GM12891 (cell line): ENCODE results near the gene PTP4A1.

Source experiments
- DNase-seq: peaks from one replicate; pipeline ENCODE4 v3.0.0; 2011; ENCODE audit warnings: low spot score; ENCODE audit not compliant: insufficient read length
- FAIRE-seq: peaks from 2 replicates; lab custom pipeline; 2011; peaks lifted over from hg19 to GRCh38; lab: Jason Lieb, UNC
- PAX5 ChIP-seq: IDR thresholded peaks from 2 replicates; pipeline ENCODE4 v1.6.1; 2011; ENCODE audit warnings: low read length, moderate library complexity, mild to moderate bottlenecking; ENCODE audit not compliant: insufficient read depth, severe bottlenecking
- POLR2A ChIP-seq: IDR thresholded peaks from 2 replicates; pipeline ENCODE4 v1.6.1; 2011; ENCODE audit warnings: low read depth, low read length, control low read depth
- POLR2AphosphoS5 ChIP-seq: IDR thresholded peaks from 2 replicates; pipeline ENCODE4 v1.6.1; 2011; ENCODE audit warnings: low read depth, low read length, control low read depth
- POU2F2 ChIP-seq: IDR thresholded peaks from 2 replicates; pipeline ENCODE4 v1.6.1; 2011; ENCODE audit warnings: low read depth, mild to moderate bottlenecking, control low read depth, low read length, moderate library complexity
- SPI1 ChIP-seq: IDR thresholded peaks from 2 replicates; pipeline ENCODE4 v1.6.1; 2011; ENCODE audit warnings: low read depth, low read length, control low read depth
- TAF1 ChIP-seq: IDR thresholded peaks from 2 replicates; pipeline ENCODE4 v1.6.1; 2011; ENCODE audit warnings: low read depth, low read length, control low read depth

The PTP4A1 gene

GRCh38 chr6:63549076-63549475, 23.2 kb upstream of the PTP4A1 start:
- DNase-seq, result no peak
- no peak for TF ChIP-seq TAF1
- TF ChIP-seq POLR2AphosphoS5, result no peak
- TF ChIP-seq POU2F2, result no peak
- no peak for TF ChIP-seq PAX5
- no peak for TF ChIP-seq SPI1
- TF ChIP-seq POLR2A, result no peak
- no peak for FAIRE-seq

DNA sequence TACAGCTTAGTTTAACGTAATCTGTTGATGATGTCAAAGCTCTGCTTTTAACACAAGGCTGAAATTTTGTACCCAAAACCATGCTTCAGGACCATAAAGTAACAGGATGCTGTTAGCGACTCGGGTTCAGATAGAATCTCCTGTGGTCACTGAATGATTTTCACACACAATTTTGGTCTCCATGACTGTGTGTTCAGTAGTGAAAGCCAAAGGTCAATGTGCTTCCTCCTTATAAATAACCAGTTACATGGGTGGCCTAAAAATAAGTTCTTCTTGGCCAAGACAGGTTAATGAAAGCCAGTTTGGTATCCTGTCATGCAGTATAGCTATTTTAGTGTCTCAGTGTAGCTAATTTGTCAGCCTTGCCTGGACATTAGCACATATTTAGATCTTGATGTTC, 19.1 kb upstream of the PTP4A1 start:
- FAIRE-seq (peak; percentile 87), DNase-seq (no peak)
- TF ChIP-seq SPI1 (peak; percentile 19; the same call in 1 of the 2 replicates), POLR2AphosphoS5 (no peak), POLR2A (no peak), PAX5 (no peak), POU2F2 (no peak)

DNA sequence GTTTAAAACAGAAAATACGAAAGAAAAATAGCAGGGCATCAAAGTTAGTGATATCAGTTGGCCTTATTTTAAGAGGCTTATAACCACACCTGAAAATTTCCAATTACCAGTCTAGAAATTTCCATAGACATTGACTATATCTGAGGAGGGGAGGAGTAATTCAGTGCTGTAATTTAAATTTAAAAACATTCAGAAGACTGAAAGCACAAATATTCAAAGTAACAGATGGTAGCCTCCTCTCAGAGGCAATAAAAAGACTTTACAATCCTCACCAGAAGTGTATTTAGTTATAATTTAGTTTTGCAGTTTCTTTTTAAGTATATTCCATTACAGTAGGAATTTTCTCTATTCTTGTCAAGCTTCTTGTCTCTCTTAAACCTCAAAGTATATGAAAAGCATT, 18.4 kb upstream of the PTP4A1 start:
- no peak for DNase-seq
- TF ChIP-seq TAF1, result no peak
- no peak for TF ChIP-seq PAX5
- TF ChIP-seq POU2F2, result no peak
- no peak for TF ChIP-seq SPI1
- TF ChIP-seq POLR2AphosphoS5, result no peak
- TF ChIP-seq POLR2A, result no peak
- no peak for FAIRE-seq

GRCh38 chr6:63554782-63555181, 17.5 kb upstream of the PTP4A1 start:
- no peak for TF ChIP-seq POU2F2
- TF ChIP-seq TAF1, result no peak
- TF ChIP-seq POLR2A, result no peak
- TF ChIP-seq PAX5, result no peak
- TF ChIP-seq SPI1, result no peak
- no peak for TF ChIP-seq POLR2AphosphoS5
- FAIRE-seq (no peak), DNase-seq (no peak)

DNA sequence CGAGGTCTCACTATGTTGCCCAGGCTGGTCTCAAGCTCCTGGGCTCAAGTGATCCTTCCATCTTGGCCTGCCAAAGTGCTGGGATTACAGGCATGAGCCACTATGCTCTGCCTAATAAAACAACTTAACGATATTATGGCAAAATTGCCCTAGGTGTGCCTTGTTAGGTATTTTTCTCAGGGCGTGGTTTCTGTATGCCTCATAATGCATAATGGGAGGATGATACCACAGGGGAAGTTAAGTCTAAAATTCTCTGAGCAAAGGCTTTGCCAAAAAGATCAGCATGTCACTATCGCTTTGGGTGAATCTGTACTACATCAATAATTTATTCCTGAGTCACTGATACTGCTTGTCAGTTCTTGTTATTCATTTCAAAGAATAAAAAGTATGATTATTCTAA, 15.9 kb upstream of the PTP4A1 start:
- FAIRE-seq (no peak), DNase-seq (no peak)
- TF ChIP-seq SPI1 (no peak), POLR2AphosphoS5 (no peak), PAX5 (no peak), POU2F2 (no peak), POLR2A (no peak), TAF1 (no peak)

DNA sequence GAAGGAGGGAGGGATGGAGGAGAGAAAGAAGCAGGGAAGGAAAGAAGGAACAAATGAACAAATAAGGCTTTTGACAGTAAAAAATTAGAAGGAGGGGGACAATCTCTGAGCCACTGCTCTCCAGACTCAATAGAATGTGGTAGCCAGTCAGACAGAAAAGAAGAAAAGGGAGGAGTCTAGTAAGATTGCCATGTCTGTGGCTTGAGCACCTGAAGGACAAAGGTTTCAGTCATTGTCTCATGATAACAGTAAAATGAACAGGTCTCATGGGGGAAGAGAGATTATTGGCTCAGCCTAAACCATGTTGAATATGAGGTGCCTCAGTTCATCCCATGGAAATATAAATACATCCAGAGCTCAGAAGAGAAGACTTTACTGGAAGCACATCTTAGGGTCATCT, 14.0 kb upstream of the PTP4A1 start:
- peak; percentile 48 for FAIRE-seq
- TF ChIP-seq SPI1 (no peak), POLR2A (no peak)
- peak; percentile 5 for DNase-seq

- no peak for FAIRE-seq
- DNase-seq, result no peak
- no peak for TF ChIP-seq SPI1
- no peak for TF ChIP-seq POLR2A
- no peak for TF ChIP-seq TAF1
- TF ChIP-seq PAX5, result no peak
- TF ChIP-seq POU2F2, result no peak
- no peak for TF ChIP-seq POLR2AphosphoS5
These were observed 11.4 kb upstream of the PTP4A1 start for GRCh38 chr6:63560801-63561287.

DNA sequence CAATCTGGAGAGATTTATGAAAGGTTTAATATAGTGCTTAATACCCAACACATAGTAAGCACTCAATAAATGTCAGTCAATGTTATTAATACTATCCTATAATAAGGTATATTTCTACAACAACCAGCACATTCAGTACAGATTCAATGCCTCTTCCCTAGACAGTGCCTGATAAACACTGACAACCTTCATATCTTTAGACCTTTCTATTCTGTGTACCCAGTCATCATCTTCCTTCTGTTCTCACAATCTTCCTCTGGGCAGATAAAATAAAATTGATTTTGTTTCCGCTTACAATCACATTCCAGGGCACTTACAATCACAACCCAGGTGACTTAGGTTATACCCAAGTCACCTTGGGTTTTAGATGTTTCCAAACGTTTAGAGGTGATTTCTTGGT, 11.0 kb upstream of the PTP4A1 start:
- TF ChIP-seq SPI1, result no peak
- TF ChIP-seq POLR2AphosphoS5, result no peak
- no peak for TF ChIP-seq POU2F2
- TF ChIP-seq PAX5, result no peak
- no peak for TF ChIP-seq POLR2A
- no peak for TF ChIP-seq TAF1
- no peak for DNase-seq
- no peak for FAIRE-seq

GRCh38 chr6:63563235-63563634, 9.0 kb upstream of the PTP4A1 start:
- no peak for TF ChIP-seq POLR2AphosphoS5
- TF ChIP-seq SPI1, result no peak
- no peak for TF ChIP-seq TAF1
- TF ChIP-seq PAX5, result no peak
- TF ChIP-seq POLR2A, result no peak
- no peak for TF ChIP-seq POU2F2
- FAIRE-seq (no peak), DNase-seq (no peak)

DNA sequence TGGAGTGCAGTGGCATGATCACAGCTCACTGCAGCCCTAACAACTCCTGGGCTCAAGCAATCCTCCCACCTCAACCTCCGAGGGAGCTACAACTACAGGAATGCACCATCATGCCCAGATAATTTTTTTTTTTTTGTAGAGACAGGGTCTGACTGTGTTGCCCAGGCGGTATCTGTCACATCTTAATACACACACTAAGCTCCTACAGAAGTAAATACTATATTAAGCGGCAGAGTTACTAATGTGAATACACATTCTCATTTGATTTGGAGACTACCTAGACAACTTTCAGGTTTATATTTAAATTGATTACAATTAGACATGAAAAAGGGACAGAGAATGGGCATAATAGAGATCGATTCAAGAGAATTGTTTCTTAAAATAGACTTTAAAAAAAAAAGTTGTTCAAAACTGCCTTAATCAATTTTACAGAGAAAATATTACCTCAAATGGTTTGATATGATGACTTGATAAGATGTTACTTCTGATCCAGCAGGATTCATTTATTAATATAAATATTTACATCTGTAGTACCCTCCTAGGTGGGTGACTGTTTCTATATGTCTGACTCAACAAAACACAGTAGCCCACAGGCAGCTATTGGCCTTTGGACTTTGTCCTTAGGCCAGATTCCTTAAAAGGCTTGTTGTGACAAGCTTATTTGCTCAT, 7.1 kb upstream of the PTP4A1 start:
- DNase-seq (no peak), FAIRE-seq (no peak)
- TF ChIP-seq POLR2AphosphoS5, result no peak
- TF ChIP-seq TAF1, result no peak
- no peak for TF ChIP-seq POU2F2
- no peak for TF ChIP-seq POLR2A
- TF ChIP-seq PAX5, result no peak
- TF ChIP-seq SPI1, result no peak
